Measurements from ENCODE around the gene CDC42SE1.

Gene CDC42SE1

GRCh38 chr1:151085953-151086559 lies 26.6 kb upstream of the CDC42SE1 start:
- no peaks in the 10 kb centered on the region for H3K27me3 ChIP-seq
- peaks cover 6 to 10% of the 10 kb centered on the region in 2 experiments for H3K4me1 ChIP-seq (ENCODE audit: control insufficient read depth in 1 of 2, insufficient read depth in 1 of 2, low read depth in 1 of 2, low read length in 1 of 2)
- no peak for TF ChIP-seq CTCF (IDR thresholded peaks at IDR 0.05)
- H3K9me3 ChIP-seq: no peaks in the 10 kb centered on the region
- no peak overlapping the region for H3K4me3 ChIP-seq (ENCODE audit: low read depth in 1 of 2, low read length in 1 of 2)
- H3K27ac ChIP-seq: no peak overlapping the region
- no peaks in the 10 kb centered on the region for H3K36me3 ChIP-seq

- H3K27me3 ChIP-seq: no peaks in the 10 kb centered on the region
- no peaks in the 10 kb centered on the region for H3K36me3 ChIP-seq
- no peaks in the 10 kb centered on the region for H3K9me3 ChIP-seq
- H3K27ac ChIP-seq: peak overlapping the region; percentile 96
- H3K4me1 ChIP-seq (ENCODE audit: control insufficient read depth in 1 of 2, insufficient read depth in 1 of 2, low read depth in 1 of 2, low read length in 1 of 2): peaks cover 14 to 20% of the 10 kb centered on the region in 2 experiments
- no peak overlapping the region for H3K4me3 ChIP-seq (ENCODE audit: low read depth in 1 of 2, low read length in 1 of 2)
- TF ChIP-seq CTCF (IDR thresholded peaks at IDR 0.05): no peak
Measured at GRCh38 chr1:151072224-151072623, 12.8 kb upstream of the CDC42SE1 start.

- H3K9me3 ChIP-seq: no peaks in the 10 kb centered on the region
- no peaks in the 10 kb centered on the region for H3K36me3 ChIP-seq
- peak; percentile 87 for TF ChIP-seq CTCF (IDR thresholded peaks at IDR 0.05)
- peaks cover 14 to 20% of the 10 kb centered on the region in 2 experiments for H3K4me1 ChIP-seq (ENCODE audit: control insufficient read depth in 1 of 2, insufficient read depth in 1 of 2, low read depth in 1 of 2, low read length in 1 of 2)
- H3K4me3 ChIP-seq (ENCODE audit: low read depth in 1 of 2, low read length in 1 of 2): peak within 1 kb of the TSS; percentile 94 to 100
- peak within 1 kb of the TSS; percentile 96 for H3K27ac ChIP-seq
- no peaks in the 10 kb centered on the region for H3K27me3 ChIP-seq
Measured at GRCh38 chr1:151070474-151071276, 11.3 kb upstream of the CDC42SE1 start, which contains the start of gene GABPB2. TSS of gene GABPB2 (plus strand) at chr1:151070761. CDS start at chr1:151088190, 17,429 bp downstream.

- H3K9me3 ChIP-seq: no peaks in the 10 kb centered on the region
- H3K27ac ChIP-seq: peak overlapping the region; percentile 2
- no peaks in the 10 kb centered on the region for H3K27me3 ChIP-seq
- H3K36me3 ChIP-seq: no peaks in the 10 kb centered on the region
- H3K4me3 ChIP-seq (ENCODE audit: low read depth in 1 of 2, low read length in 1 of 2): no peak overlapping the region
- TF ChIP-seq CTCF (IDR thresholded peaks at IDR 0.05): no peak
- peaks cover 14 to 20% of the 10 kb centered on the region in 2 experiments for H3K4me1 ChIP-seq (ENCODE audit: control insufficient read depth in 1 of 2, insufficient read depth in 1 of 2, low read depth in 1 of 2, low read length in 1 of 2)
Measured at GRCh38 chr1:151069103-151069486, 9.7 kb upstream of the CDC42SE1 start.

GRCh38 chr1:151067185-151067584 lies 7.8 kb upstream of the CDC42SE1 start:
- no peaks in the 10 kb centered on the region for H3K27me3 ChIP-seq
- no peak overlapping the region for H3K4me3 ChIP-seq (ENCODE audit: low read depth in 1 of 2, low read length in 1 of 2)
- peaks cover 14 to 20% of the 10 kb centered on the region in 2 experiments for H3K4me1 ChIP-seq (ENCODE audit: control insufficient read depth in 1 of 2, insufficient read depth in 1 of 2, low read depth in 1 of 2, low read length in 1 of 2)
- no peaks in the 10 kb centered on the region for H3K9me3 ChIP-seq
- no peaks in the 10 kb centered on the region for H3K36me3 ChIP-seq
- no peak overlapping the region for H3K27ac ChIP-seq
- no peak for TF ChIP-seq CTCF (IDR thresholded peaks at IDR 0.05)
